ENCODE measurements around the gene SUN5. TPM values are rescaled to one million over a fixed set of nuclear protein-coding genes. Genes with fewer than 3 reads are reported as not detected.

Gene SUN5
- total and polyA plus RNA-seq, 2 experiments from 2014 or later: not detected

- H3K4me2 ChIP-seq: no peak overlapping the region
- H3K9me3 ChIP-seq (ENCODE audit: low read depth): no peaks in the 10 kb centered on the region
- H3K27ac ChIP-seq: no peak overlapping the region
- no peaks in the 10 kb centered on the region for H4K20me1 ChIP-seq (ENCODE audit: insufficient read depth, poor library complexity, severe bottlenecking)
- H3K27me3 ChIP-seq: peaks cover 47% of the 10 kb centered on the region
- no peaks in the 10 kb centered on the region for H3K79me2 ChIP-seq
- H3K9me2 ChIP-seq (replicated peaks; ENCODE audit: insufficient read depth): no peaks in the 10 kb centered on the region
- WGBS (ENCODE audit: low lambda C conversion rate, missing lambda C conversion rate): 88% methylated on average over 15 of the region's 15 CpGs
- no peak for DNase-seq (ENCODE audit: low spot score)
- TF ChIP-seq CTCF (IDR thresholded peaks at IDR 0.05; ENCODE audit: poor library complexity): no peak
- TF ChIP-seq EZH2phosphoT487 (IDR thresholded peaks at IDR 0.05; ENCODE audit: low read depth, severe bottlenecking, unreplicated experiment): no peak
- no peak for TF ChIP-seq EZH2 (IDR thresholded peaks at IDR 0.05; ENCODE audit: borderline replicate concordance)
- no peaks in the 10 kb centered on the region for H3K4me1 ChIP-seq (ENCODE audit: insufficient read depth)
- no peak overlapping the region for H2AFZ ChIP-seq
- no peak overlapping the region for H3K4me3 ChIP-seq
- H3K36me3 ChIP-seq (replicated peaks; ENCODE audit: insufficient read depth, low read depth): no peaks in the 10 kb centered on the region
Measured at GRCh38 chr20:33015700-33016580, 11.7 kb upstream of the SUN5 start.

- Histone ChIP-seq H3K27ac (no peak overlapping the region), H3K4me2 (no peak overlapping the region), H3K36me3 (replicated peaks; ENCODE audit: insufficient read depth, low read depth) (no peaks in the 10 kb centered on the region), H3K79me2 (no peaks in the 10 kb centered on the region), H3K27me3 (peaks cover 47% of the 10 kb centered on the region), H4K20me1 (ENCODE audit: insufficient read depth, poor library complexity, severe bottlenecking) (no peaks in the 10 kb centered on the region), H3K9me2 (replicated peaks; ENCODE audit: insufficient read depth) (no peaks in the 10 kb centered on the region), H3K4me1 (ENCODE audit: insufficient read depth) (no peaks in the 10 kb centered on the region), H3K4me3 (no peak overlapping the region), H2AFZ (no peak overlapping the region), H3K9me3 (ENCODE audit: low read depth) (no peaks in the 10 kb centered on the region)
- DNase-seq (ENCODE audit: low spot score): no peak
- TF ChIP-seq EZH2 (IDR thresholded peaks at IDR 0.05; ENCODE audit: borderline replicate concordance): no peak
- no peak for TF ChIP-seq EZH2phosphoT487 (IDR thresholded peaks at IDR 0.05; ENCODE audit: low read depth, severe bottlenecking, unreplicated experiment)
- no peak for TF ChIP-seq CTCF (IDR thresholded peaks at IDR 0.05; ENCODE audit: poor library complexity)
- WGBS (ENCODE audit: low lambda C conversion rate, missing lambda C conversion rate): 85% methylated on average over 10 of the region's 10 CpGs
Measured at GRCh38 chr20:33015114-33015484, 10.9 kb upstream of the SUN5 start.

GRCh38 chr20:33014336-33015113 is 10.3 kb upstream of the SUN5 start:
- no peaks in the 10 kb centered on the region for H3K9me2 ChIP-seq (replicated peaks; ENCODE audit: insufficient read depth)
- no peak for DNase-seq (ENCODE audit: low spot score)
- TF ChIP-seq CTCF (IDR thresholded peaks at IDR 0.05; ENCODE audit: poor library complexity) (no peak), EZH2phosphoT487 (IDR thresholded peaks at IDR 0.05; ENCODE audit: low read depth, severe bottlenecking, unreplicated experiment) (no peak), EZH2 (IDR thresholded peaks at IDR 0.05; ENCODE audit: borderline replicate concordance) (no peak)
- 43% methylated on average over 16 of the region's 16 CpGs for WGBS (ENCODE audit: low lambda C conversion rate, missing lambda C conversion rate)
- no peaks in the 10 kb centered on the region for H3K9me3 ChIP-seq (ENCODE audit: low read depth)
- no peak overlapping the region for H3K4me3 ChIP-seq
- no peaks in the 10 kb centered on the region for H3K79me2 ChIP-seq
- H3K27me3 ChIP-seq: peaks cover 47% of the 10 kb centered on the region
- H4K20me1 ChIP-seq (ENCODE audit: insufficient read depth, poor library complexity, severe bottlenecking): no peaks in the 10 kb centered on the region
- H3K4me1 ChIP-seq (ENCODE audit: insufficient read depth): no peaks in the 10 kb centered on the region
- H3K36me3 ChIP-seq (replicated peaks; ENCODE audit: insufficient read depth, low read depth): no peaks in the 10 kb centered on the region
- no peak overlapping the region for H3K27ac ChIP-seq
- H3K4me2 ChIP-seq: no peak overlapping the region
- no peak overlapping the region for H2AFZ ChIP-seq

Measured in hepatocyte (in vitro differentiated cells).